ENCODE measurements around the gene UBL4A. TPM values are rescaled to one million over a fixed set of nuclear protein-coding genes. Genes with fewer than 3 reads are reported as not detected.

The UBL4A gene
- total and polyA plus RNA-seq, 2 of the 13 experiments (the other 11 are each of a cell fraction or from before 2014, with no cell fraction given), result 16.8 to 25.5 TPM

- TF ChIP-seq HMGXB4 (CRISPR knock-in tag; IDR thresholded peaks at IDR 0.05; ENCODE audit: borderline replicate concordance in 1 of 2, low read depth in 1 of 2), result 0 out of 4 replicates have a peak, but pooled peaks of 1 of the 2 experiments have one; percentile 24
- no peak for TF ChIP-seq ZNF777 (CRISPR knock-in tag; IDR thresholded peaks at IDR 0.05)
- no peak for TF ChIP-seq ZSCAN30 (CRISPR knock-in tag; IDR thresholded peaks at IDR 0.05)
- no peak for TF ChIP-seq STAG1 (CRISPR knock-in tag; IDR thresholded peaks at IDR 0.05)
- no peak for TF ChIP-seq TAF15 (IDR thresholded peaks at IDR 0.05; ENCODE audit: low read depth, low read length, poor library complexity, severe bottlenecking)
- TF ChIP-seq KLF12 (CRISPR knock-in tag; IDR thresholded peaks at IDR 0.05; ENCODE audit: borderline replicate concordance), result 0 out of 2 replicates have a peak, but pooled peaks have one; percentile 40
- no peak for TF ChIP-seq GZF1 (CRISPR knock-in tag; IDR thresholded peaks at IDR 0.05)
- no peak for TF ChIP-seq ZNF629 (CRISPR knock-in tag; conservative IDR thresholded peaks at IDR 0.05)
- 0 out of 2 replicates have a peak, but pooled peaks have one; percentile 74 for TF ChIP-seq ZNF547 (CRISPR knock-in tag; IDR thresholded peaks at IDR 0.05)
- no peak for TF ChIP-seq ZNF333 (CRISPR knock-in tag; IDR thresholded peaks at IDR 0.05; ENCODE audit: borderline replicate concordance)
- no peak for TF ChIP-seq BRD4 (CRISPR knock-in tag; IDR thresholded peaks at IDR 0.05)
- no peak for TF ChIP-seq CEBPZ (IDR thresholded peaks at IDR 0.05; ENCODE audit: low read length)
- TF ChIP-seq IRF9 (CRISPR knock-in tag; IDR thresholded peaks at IDR 0.05; ENCODE audit: borderline replicate concordance), result peak; percentile 60; the same call in 1 of the 2 replicates
- no peak for TF ChIP-seq PTBP1 (IDR thresholded peaks at IDR 0.05; ENCODE audit: low read depth, low read length, poor library complexity, severe bottlenecking)
- TF ChIP-seq IRF2 (CRISPR knock-in tag; IDR thresholded peaks at IDR 0.05), result no peak
- no peak for TF ChIP-seq ZNF235 (CRISPR knock-in tag; IDR thresholded peaks at IDR 0.05; ENCODE audit: borderline replicate concordance)
- TF ChIP-seq SMARCC2 (IDR thresholded peaks at IDR 0.05), result no peak
- no peak for TF ChIP-seq SMYD3 (CRISPR knock-in tag; IDR thresholded peaks at IDR 0.05)
- TF ChIP-seq RARA (CRISPR knock-in tag; IDR thresholded peaks at IDR 0.05), result no peak
Measured at GRCh38 chrX:154478728-154479622, 7.4 kb downstream of the UBL4A start, which contains the start of gene LAGE3 (continued).
